ENCODE measurements around the gene FOXN3.
"Not testable (repeated sequence)": the region's sequence is repeated elsewhere in the genome, so short reads cannot be mapped to it uniquely, and the experiment has no call there.

FOXN3 gene

GRCh38 chr14:89121968-89122620 is 294.9 kb downstream of the FOXN3 start:
- peak; percentile 7 to 40 for DNase-seq

- DNase-seq, result no peak
Observed at GRCh38 chr14:89117012-89117411, 300.0 kb downstream of the FOXN3 start.

GRCh38 chr14:89114109-89114508 is 302.9 kb downstream of the FOXN3 start:
- DNase-seq, result no peak

GRCh38 chr14:89112720-89113119 is 304.3 kb downstream of the FOXN3 start:
- no peak for DNase-seq

GRCh38 chr14:89111766-89112543 is 305.1 kb downstream of the FOXN3 start:
- not testable (repeated sequence) for DNase-seq

- DNase-seq, result not testable (repeated sequence)
Observed at GRCh38 chr14:89111232-89111631, 305.8 kb downstream of the FOXN3 start.

- no peak for DNase-seq
Observed at GRCh38 chr14:89110110-89110509, 306.9 kb downstream of the FOXN3 start.

- no peak for DNase-seq
Observed at GRCh38 chr14:89108608-89109007, 308.4 kb downstream of the FOXN3 start.

- no peak for DNase-seq
Observed at GRCh38 chr14:89107626-89108025, 309.4 kb downstream of the FOXN3 start.

Measured in NCI-H2081 (cell line).